HAP-1 (cell line): ENCODE measurements around the gene CD248.
"Not testable (repeated sequence)": the region's sequence is repeated elsewhere in the genome, so short reads cannot be mapped to it uniquely, and the experiment has no call there.

Experiments used
- DNase-seq, 2 experiments: peaks; one replicate each; pipeline ENCODE4 v3.0.0-alpha.2; 2016 to 2020; ENCODE audit warnings: low spot score in 2 of 2
- H3K27me3 ChIP-seq: fragments of 250-450 bp; sonication (Bioruptor Pico); 2 replicates; pipeline ENCODE4 v1.5.1; 2020; ENCODE audit warnings: low read depth, mild to moderate bottlenecking, moderate library complexity
- H3K36me3 ChIP-seq: fragments of 250-450 bp; sonication (Bioruptor Pico); replicated peaks from 2 replicates; pipeline ENCODE4 v1.5.1; 2020; ENCODE audit warnings: mild to moderate bottlenecking
- H3K4me1 ChIP-seq: fragments of 250-450 bp; sonication (Bioruptor Pico); 2 replicates; pipeline ENCODE4 v1.5.1; 2020; ENCODE audit warnings: mild to moderate bottlenecking
- H3K4me3 ChIP-seq: fragments of 250-450 bp; sonication (Bioruptor Pico); 2 replicates; pipeline ENCODE4 v1.5.1; 2020; ENCODE audit warnings: mild to moderate bottlenecking, moderate library complexity
- H3K9me3 ChIP-seq: fragments of 250-450 bp; sonication (Bioruptor Pico); 2 replicates; pipeline ENCODE4 v1.5.1; 2020; ENCODE audit warnings: mild to moderate bottlenecking, moderate library complexity
- in situ Hi-C: fragments of 300-500 bp; cut with MboI; formaldehyde crosslinking; loops from 3 replicates; pipeline ENCODE4 v1.14.3; 2020; ENCODE audit warnings: low sequenced_read_pairs, inconsistent platforms, mixed read lengths

The CD248 gene

GRCh38 chr11:66327171-66328030 lies 10.6 kb upstream of the CD248 start:
- Histone ChIP-seq H3K27me3 (no peaks in the 10 kb centered on the region), H3K4me3 (no peak overlapping the region), H3K4me1 (no peaks in the 10 kb centered on the region), H3K9me3 (no peaks in the 10 kb centered on the region), H3K36me3 (no peaks in the 10 kb centered on the region)
- in situ Hi-C loops: no loop called here
- no peak for DNase-seq

GRCh38 chr11:66326261-66327111 lies 9.6 kb upstream of the CD248 start:
- no peaks in the 10 kb centered on the region for H3K27me3 ChIP-seq
- no peaks in the 10 kb centered on the region for H3K9me3 ChIP-seq
- H3K36me3 ChIP-seq: no peaks in the 10 kb centered on the region
- H3K4me3 ChIP-seq: no peak overlapping the region
- no peak for DNase-seq
- no peaks in the 10 kb centered on the region for H3K4me1 ChIP-seq
- in situ Hi-C loops: no loop called here

DNA sequence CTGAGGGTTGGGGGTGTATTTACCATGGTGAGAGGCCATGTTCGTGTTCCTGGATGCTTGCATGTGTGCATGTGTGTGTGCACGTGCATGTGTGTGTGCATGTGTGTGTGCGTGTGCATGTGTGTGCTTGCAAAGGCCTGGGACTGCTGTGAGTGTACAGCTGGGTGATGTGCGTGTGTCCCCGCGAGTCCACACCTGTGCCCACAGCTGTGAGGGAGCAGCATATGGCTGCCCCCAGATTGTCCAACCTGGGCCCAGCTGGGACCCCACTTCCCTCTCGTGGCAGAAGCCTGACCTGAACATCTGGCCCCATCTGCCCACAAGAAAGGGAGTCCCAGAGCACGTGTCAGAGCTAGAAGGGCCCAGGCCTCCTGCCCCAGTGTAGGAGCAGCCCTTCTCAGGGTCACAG lies 8.4 kb upstream of the CD248 start:
- Histone ChIP-seq H3K4me1 (no peaks in the 10 kb centered on the region), H3K27me3 (no peaks in the 10 kb centered on the region), H3K36me3 (no peaks in the 10 kb centered on the region), H3K4me3 (no peak overlapping the region), H3K9me3 (no peaks in the 10 kb centered on the region)
- no peak for DNase-seq
- in situ Hi-C loops: no loop called here

- no peaks in the 10 kb centered on the region for H3K36me3 ChIP-seq
- H3K4me3 ChIP-seq: no peak overlapping the region
- no peak for DNase-seq
- in situ Hi-C loops: no loop called here
- H3K27me3 ChIP-seq: no peaks in the 10 kb centered on the region
- no peaks in the 10 kb centered on the region for H3K4me1 ChIP-seq
- no peaks in the 10 kb centered on the region for H3K9me3 ChIP-seq
Measured at GRCh38 chr11:66324664-66325063, 7.8 kb upstream of the CD248 start.

- no peaks in the 10 kb centered on the region; the same call in 1 of the 2 replicates for H3K9me3 ChIP-seq
- no peaks in the 10 kb centered on the region for H3K4me1 ChIP-seq
- DNase-seq: no peak
- no peak overlapping the region for H3K4me3 ChIP-seq
- H3K27me3 ChIP-seq: no peaks in the 10 kb centered on the region
- no peaks in the 10 kb centered on the region for H3K36me3 ChIP-seq
- in situ Hi-C loops: no loop called here
Measured at GRCh38 chr11:66323684-66324083, 6.8 kb upstream of the CD248 start.

GRCh38 chr11:66322732-66323427 lies 6.0 kb upstream of the CD248 start:
- in situ Hi-C loops: no loop called here
- Histone ChIP-seq H3K4me1 (no peaks in the 10 kb centered on the region), H3K36me3 (no peaks in the 10 kb centered on the region), H3K4me3 (no peak overlapping the region), H3K9me3 (no peaks in the 10 kb centered on the region; the same call in 1 of the 2 replicates), H3K27me3 (no peaks in the 10 kb centered on the region)
- no peak for DNase-seq

DNA sequence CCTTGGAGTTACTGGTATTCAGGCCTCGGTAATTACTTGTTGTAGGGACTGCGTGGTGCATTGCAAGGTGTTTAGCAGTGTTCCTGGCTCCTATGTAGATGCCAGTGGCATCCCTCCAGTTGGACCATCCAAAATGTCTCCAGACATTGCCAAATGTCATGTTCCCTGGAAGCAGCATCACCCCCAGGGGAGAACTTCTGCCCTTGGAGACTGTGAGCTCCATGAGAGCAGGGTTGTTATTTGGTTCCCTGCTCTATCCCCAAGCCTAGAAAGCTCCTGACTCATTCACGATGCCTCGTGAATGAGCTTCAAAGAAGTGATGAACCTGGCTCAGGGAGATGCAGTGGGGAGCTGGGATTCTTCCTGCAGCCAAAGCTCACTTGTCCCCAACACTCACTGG lies 4.8 kb upstream of the CD248 start:
- Histone ChIP-seq H3K9me3 (no peaks in the 10 kb centered on the region; the same call in 1 of the 2 replicates), H3K4me3 (no peak overlapping the region), H3K36me3 (no peaks in the 10 kb centered on the region), H3K27me3 (no peaks in the 10 kb centered on the region), H3K4me1 (no peaks in the 10 kb centered on the region)
- in situ Hi-C loops: no loop called here
- no peak for DNase-seq

DNA sequence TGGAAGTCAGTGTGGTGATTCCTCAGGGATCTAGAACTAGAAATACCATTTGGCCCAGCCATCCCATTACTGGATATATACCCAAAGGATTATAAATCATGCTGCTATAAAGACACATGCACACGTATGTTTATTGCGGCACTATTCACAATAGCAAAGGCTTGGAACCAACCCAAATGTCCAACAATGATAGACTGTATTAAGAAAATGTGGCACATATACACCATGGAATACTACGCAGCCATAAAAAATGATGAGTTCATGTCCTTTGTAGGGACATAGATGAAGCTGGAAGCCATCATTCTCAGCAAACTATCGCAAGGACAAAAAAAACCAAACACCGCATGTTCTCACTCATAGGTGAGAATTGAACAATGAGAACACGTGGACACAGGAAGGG lies 3.9 kb upstream of the CD248 start:
- in situ Hi-C loops: not testable (repeated sequence)

DNA sequence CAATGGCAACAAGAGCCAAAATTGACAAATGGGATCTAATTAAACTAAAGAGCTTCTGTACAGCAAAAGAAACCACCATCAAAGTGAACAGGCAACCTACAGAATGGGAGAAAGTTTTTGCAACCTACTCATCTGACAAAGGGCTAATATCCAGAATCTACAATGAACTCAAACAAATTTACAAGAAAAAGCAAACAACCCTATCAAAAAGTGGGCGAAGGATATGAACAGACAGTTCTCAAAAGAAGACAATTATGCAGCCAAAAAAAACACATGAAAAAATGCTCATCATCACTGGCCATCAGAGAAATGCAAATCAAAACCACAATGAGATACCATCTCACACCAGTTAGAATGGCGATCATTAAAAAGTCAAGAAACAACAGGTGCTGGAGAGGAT lies 3.4 kb upstream of the CD248 start:
- H3K36me3 ChIP-seq, DNase-seq, H3K4me3 ChIP-seq, H3K4me1 ChIP-seq, in situ Hi-C loops, H3K27me3 ChIP-seq, H3K9me3 ChIP-seq: not testable (repeated sequence)

More for the DNA sequence above, 3.9 kb upstream of the CD248 start:
- H3K36me3 ChIP-seq, H3K4me1 ChIP-seq, H3K27me3 ChIP-seq, H3K4me3 ChIP-seq, DNase-seq, H3K9me3 ChIP-seq: not testable (repeated sequence)

DNA sequence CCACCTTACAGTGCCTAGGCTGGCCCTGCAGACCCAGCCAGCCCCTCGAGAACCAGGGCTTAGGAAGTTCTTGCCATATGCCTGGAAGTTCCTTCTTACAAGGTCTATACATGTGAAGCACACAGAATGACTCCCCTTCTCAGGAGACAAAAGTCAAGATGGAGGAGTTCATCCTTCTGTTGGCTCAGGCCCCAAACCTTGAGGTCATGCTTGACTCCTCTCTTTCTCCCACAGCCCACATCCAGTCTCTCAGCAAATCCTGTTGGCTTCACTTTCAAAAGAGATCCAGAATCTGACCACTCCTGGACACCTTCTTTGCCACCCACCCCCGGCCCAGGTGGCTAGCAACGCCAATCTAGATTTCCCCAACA lies 1.7 kb upstream of the CD248 start:
- Histone ChIP-seq H3K27me3 (no peaks in the 10 kb centered on the region), H3K9me3 (no peaks in the 10 kb centered on the region; the same call in 1 of the 2 replicates), H3K4me3 (no peak overlapping the region), H3K36me3 (no peaks in the 10 kb centered on the region), H3K4me1 (no peaks in the 10 kb centered on the region)
- DNase-seq: no peak
- in situ Hi-C loops: no loop called here

- no peaks in the 10 kb centered on the region for H3K36me3 ChIP-seq
- no peak for DNase-seq
- H3K4me1 ChIP-seq: peaks cover 4% of the 10 kb centered on the region
- H3K9me3 ChIP-seq: no peaks in the 10 kb centered on the region; the same call in 1 of the 2 replicates
- in situ Hi-C loops: no loop called here
- no peaks in the 10 kb centered on the region for H3K27me3 ChIP-seq
- H3K4me3 ChIP-seq: no peak overlapping the region
Measured at GRCh38 chr11:66317723-66318599, 1.1 kb upstream of the CD248 start.

DNA sequence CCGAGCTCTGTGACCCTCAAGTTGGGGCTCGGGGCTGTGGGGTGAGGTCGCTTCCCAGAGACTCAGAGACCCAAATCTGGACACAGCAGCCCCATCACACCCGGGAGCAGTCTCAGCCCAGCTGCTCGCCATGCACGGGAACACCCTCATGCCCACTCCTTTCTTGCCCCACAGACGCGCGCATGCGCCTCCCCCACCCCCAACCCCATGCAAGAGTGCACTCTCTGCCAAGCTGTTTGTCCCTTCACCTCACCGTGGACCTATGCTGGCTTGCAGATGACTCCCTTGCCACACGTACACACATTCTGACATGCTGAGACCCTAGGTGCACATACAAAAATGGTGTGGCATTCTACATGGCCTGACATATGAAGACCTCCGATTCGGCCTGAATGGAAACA lies 478 bp upstream of the CD248 start:
- no peak overlapping the region for H3K4me3 ChIP-seq
- H3K27me3 ChIP-seq: no peaks in the 10 kb centered on the region
- H3K9me3 ChIP-seq: no peaks in the 10 kb centered on the region; the same call in 1 of the 2 replicates
- in situ Hi-C loops: no loop called here
- no peak for DNase-seq
- no peaks in the 10 kb centered on the region for H3K36me3 ChIP-seq
- peaks cover 4% of the 10 kb centered on the region for H3K4me1 ChIP-seq
